SW 1271 (cell line): ENCODE measurements around the gene KCNMA1.
A peak's percentile ranks its signal among the peaks of the same experiment; 100 is the strongest.

Experiments used
- DNase-seq, 2 experiments: peaks; one replicate each; lab custom pipeline; 2025; lab: John Stamatoyannopoulos, UW

Gene KCNMA1

DNA sequence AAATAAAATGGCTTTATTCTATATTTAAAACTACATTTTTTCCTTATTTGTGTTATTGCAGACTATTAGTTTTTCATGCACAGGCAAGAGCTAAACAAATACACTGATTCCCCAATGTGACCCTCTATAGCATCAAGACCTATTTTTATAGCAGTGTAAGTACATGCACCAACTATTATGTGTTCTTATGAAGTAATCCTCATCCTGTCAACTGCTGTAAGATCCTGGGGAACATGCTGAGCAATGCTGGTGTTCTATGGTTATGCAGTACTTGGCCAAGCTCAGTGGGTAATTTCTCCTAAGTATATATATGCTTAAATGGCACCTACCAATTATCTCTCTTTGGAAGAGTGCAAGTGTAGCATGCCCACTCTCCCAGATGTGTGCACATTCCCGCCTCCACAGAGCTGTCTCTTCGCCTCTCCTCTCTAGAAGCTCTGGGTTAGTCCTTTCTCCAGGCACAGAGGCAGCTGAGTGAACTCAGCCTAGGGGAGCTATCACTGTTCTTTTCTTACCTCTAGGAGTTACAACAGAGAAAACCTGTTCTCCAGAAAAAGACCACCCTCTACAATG lies 428.8 kb downstream of the KCNMA1 start:
- no peak for DNase-seq

DNA sequence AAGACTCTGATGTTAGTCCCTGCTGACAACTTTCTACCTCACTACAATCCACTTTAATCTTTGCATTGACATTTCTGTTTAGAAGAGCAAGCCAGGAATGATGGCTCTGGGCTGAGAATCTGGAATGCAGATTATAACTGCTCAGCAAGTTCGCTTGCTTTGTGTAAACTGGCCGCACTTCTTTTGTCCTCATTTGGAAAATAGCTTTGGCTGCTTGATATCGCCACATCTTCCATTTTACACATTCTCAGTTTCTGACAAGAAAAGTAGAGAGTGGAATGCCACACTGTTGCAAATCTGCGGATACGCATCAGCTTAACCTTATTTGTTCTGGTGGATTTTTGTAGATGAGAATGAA lies 429.8 kb downstream of the KCNMA1 start:
- no peak for DNase-seq

DNA sequence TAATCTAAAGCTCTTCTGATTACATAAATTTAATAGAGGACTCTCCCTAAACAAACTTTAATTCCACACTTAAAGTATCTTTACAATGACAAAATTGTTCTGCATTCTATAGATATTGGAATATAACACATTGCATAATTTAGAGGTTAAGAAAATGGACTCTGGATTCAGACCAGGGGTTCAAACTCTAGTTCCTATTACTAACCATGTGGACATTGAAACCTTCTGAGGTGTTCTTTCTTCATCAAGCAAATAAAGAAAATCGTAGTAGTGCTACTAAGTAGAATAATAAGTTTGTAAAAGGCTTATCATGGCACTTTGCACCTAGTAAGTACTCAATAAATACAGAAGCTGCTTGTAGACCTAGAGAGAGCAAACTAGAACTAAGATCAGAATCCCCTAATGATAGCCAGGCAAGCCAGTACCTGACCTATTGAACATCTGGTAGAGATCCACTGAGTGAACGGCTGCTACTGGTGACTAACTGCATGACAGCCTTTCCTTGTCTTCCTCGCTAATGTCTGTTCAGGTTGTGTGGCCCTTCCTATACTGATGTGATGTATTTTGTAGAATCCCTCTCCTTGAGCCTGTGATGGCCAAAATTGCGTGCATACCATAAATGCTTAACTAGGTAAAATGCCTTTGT lies 430.3 kb downstream of the KCNMA1 start:
- no peak for DNase-seq

DNA sequence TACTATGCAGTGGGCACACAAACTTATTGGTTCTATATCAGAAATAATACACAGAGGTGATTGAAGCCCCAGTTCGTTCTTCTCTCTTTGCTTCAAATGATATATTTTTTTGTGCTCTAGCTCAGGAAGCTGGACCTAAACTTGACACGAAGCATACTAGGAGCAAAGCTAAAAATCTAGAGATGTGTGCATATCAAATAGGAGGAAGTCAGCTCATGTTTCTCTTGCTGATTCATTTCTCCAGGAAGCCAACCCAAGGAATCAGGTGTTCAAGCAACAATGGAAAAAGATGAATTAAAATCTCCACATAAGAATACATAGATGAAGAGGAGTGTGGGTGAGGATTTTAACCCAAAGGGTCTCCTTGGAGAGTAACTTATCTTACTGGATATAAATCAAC lies 432.5 kb downstream of the KCNMA1 start:
- DNase-seq, result no peak

DNA sequence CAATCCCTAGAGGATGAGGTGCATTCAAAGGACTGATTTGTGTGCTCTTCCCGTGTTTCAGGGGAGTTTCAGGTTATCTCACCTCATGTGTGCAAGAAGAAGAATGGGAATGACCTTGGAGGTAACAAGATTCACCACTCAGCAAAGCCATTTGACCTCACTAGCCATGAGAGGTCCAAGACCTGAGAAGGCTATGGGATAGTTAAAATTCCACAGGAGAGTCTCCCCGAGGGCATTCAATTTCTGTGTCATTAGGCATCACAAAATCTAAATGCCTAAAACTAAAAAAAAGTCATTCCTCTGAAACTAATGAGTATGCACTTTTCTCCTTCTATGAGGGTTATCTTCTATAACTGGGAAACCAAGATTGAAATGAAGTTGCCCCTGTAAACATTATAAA lies 433.4 kb downstream of the KCNMA1 start:
- no peak for DNase-seq

DNA sequence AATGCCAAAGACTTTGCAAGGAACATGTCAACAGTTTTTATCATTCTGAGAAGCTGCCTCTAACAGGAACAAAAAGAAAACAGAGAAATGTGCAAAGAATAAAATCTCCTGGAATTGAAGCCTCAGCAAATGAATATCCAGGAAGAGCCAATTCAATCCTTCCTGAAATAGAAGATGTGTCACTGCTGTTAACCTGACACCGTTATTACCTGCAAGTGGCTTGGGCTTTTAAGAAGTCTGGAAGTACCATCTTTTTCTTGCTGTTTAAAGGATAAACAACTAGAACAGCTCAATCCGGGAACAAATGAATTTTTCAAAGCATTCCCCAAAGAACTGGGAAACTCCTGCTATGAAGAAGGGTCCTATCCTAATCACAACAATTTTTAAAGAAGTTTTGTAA lies 434.8 kb downstream of the KCNMA1 start:
- no peak for DNase-seq

DNA sequence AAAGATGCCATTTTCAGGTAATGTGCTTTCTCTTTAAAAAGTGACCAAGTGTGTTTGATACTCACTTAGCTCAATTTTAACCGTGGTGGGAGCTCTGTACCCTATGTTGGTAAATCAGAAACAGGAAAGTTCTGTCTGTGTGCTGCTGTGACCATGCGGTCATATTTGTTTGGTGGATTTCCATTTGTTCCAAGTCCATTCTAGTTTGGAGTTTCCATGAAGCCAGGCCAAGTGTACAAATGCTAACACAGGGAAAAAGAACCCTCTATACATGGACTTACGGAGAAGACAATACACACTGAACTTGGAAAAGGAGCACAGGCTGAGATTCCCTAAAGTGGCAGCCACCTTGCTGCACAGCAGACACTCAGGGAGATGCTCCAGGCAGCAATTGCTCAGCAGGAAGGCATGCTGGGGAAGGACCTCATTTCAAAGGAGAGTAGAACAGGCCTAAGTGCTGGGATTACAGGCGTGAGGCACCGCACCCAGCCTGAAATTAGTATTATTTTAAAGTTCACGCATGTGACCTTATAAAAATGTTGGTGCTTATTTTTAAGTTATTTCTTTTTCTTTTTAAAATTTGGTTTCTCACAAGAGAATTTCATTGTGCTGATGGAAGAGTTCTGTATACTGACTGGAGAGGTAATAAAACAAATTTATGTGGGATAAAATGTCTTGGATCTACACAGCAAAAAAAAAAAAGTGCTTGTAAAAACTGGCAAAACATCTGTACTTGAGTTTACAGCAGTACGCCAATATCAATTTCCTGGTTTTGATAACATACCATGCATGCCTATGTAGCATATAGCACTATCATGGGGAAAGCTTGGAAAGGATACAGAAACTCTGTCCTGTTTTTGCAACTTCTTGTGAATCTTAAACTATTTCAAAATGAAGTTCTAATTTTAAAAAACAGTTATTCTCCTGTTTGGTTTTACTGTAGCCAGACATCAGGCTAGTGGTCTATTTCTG lies 436.2 kb downstream of the KCNMA1 start:
- DNase-seq, result no peak

DNA sequence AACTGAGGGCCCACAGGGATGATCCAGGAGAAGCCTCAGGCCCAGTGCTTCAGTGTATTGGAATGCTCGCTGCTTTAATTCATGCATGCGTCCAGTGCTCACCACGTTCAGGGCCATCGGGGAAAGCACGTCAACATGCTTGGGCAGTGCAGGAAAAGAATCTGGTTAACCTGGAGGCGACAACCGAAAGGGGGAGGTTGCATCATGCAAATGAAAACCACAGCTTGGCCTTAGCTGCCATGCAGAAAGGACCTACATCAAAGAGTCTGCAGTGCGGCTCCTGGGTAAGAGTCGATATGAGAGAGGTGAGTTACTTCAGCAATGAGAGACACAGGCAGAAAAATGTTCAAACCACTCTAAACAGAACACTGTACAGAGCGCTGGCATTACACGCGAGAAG lies 440.1 kb downstream of the KCNMA1 start:
- DNase-seq, result no peak

DNA sequence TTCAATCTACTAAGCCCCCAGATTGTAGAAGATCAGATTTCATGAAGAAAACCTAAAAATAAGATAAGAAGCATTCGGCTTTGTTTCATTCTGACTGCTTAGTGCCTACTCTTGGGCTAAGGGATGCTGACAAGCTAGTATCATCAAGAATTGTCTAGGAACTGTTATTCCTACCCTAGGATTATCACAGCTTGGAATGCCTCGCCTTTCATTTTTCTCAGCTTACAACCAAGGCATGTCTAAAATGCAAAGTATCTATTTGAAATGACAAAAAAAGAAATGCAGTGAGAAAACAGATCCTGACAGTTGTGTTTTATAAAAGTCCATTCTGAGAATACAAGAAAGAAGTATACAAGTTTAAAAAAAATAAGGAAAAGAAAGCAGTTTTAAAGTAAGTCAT lies 441.0 kb downstream of the KCNMA1 start:
- DNase-seq, result no peak

DNA sequence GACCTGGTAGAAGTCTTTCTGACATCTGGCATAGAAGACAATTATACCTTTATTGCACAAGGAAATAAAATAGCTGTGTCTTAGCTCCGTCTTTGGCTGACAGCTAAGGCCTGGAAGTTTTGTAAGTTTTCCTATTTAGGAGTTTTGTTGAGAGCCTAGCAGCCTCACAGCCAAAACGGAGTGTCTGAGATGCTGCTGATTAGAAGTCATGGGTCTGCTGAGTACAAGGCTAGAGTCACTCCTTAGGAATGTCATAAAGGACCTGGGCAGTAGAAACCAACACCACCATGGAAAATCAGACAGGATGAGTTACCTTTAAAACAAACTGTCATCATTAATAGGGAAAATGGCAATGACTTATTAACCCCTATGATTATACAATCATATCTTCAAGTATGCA lies 442.5 kb downstream of the KCNMA1 start:
- DNase-seq, result peak in 1 of 2 experiments; percentile 34

DNA sequence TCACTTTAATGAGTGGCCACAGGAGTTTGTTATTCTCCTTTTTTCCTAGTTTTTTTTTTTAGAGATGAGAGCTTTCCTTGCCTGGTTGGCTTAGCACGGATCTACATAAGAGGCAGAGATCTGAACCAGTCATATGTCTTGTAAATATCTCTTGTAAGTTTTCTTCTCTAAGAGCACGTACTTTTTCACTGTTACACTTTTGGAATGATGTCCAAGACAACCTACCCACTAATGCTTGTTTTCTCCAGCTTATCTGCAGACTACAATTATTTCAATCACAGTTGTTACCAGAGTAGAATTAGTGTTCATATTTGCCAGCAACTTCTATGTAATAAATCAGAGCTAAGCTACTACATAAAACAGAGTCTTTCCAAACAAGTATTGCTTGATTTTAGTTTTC lies 444.6 kb downstream of the KCNMA1 start:
- DNase-seq, result no peak

DNA sequence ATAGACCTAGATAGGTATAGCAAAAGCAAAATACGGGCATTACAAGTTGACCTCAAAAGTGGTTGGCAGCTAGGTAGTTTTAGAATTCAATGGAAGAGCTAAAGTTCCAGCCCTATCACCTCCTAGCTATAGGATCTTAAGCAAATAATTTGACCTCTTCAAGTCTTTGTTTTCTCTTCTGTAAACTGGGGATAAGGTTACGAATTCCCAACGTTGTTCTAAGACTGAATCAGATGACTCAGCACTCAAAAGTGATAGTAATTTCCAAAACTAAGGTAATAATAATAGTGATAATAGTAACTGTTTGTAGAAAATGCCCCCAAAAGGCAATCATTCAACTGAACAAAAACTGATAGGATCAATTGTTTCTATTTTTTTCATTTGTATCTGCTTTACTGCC lies 445.2 kb downstream of the KCNMA1 start:
- no peak for DNase-seq

DNA sequence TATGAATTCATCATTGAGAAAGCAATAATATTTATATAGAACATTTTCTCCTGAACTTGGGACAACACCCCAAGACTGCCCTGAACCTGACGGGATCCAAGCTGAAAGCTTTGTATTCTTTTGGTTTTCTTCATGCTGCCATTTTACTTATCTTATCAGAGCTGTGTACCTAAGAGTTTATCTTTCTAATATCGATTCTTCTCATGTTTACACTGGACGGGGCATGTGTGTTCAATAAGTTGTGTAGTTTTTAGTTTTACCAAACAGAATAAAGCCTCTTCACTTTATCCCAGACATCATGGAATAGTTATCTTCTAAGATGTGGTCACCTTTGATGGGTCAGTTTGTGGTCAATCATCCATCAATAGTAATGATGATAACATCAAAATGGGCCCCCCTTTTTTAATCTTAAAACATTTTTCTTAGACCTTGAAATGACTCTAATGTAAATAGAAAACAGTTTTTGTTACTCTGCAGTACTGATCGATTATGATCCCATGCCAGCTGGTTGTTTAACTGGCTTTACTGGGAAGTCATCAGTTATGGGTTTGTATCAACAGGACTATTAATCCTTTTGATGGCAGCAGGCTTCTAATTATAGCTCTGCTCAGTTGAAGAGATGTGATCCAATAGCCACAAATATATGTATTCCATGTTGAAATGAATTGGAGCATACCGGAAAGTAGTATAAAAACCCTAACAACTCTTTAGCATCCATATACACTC lies 446.1 kb downstream of the KCNMA1 start:
- no peak for DNase-seq

DNA sequence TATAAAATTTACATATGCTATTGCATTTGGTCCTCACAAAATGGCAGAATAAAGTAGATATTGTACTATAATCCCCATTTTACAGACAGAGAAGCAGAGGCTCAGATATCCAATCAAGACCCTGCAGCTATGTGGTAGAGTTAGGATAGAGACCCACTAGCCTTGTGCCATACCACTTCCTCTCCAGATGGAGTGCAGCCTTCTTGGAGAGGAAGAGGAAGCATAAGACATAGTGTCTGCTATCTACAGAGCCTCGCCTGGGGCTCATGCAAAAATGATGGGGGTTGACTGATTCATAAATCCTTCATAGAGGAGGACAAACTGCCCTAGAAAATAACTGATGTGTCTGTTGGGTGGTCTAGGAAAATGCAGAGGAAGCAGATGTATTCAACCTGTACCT lies 447.3 kb downstream of the KCNMA1 start:
- no peak for DNase-seq

DNA sequence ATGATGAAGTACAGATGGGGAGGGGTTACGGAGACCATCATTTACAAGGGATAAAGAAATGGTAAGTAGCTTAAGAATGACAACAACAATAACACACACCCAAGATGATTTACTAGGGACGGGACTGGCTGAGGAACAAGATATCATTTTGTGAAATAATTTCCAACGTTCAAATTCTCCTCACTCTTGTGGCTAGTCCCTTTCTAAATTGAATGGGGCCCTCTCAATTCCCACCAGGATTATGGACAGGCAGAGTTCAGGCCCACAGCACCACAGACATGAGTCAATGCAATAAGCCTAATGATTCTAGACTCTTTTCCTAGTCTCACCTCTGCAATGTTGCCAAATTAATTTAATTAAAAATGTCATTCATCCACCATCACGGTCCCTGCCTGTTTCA lies 448.1 kb downstream of the KCNMA1 start:
- DNase-seq, result no peak

DNA sequence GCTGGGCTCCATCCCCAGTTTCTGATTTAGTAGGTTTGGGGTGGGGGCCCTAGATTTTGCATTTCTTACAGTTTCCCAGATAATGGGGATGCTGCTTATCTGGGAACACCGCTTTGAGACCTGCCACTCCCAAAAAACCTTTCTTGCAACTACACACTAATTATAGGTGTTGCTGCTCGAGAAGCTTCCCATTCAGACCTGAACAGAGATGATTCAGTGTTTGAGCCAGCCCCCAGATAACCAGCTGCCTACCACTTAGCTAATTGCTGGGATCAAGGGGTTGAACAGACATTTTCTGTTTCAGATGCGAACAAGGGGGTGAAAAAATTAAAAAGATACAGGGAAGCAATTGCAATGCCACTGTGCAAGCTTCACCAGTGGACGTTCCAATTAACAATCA lies 448.5 kb downstream of the KCNMA1 start:
- DNase-seq, result no peak

DNA sequence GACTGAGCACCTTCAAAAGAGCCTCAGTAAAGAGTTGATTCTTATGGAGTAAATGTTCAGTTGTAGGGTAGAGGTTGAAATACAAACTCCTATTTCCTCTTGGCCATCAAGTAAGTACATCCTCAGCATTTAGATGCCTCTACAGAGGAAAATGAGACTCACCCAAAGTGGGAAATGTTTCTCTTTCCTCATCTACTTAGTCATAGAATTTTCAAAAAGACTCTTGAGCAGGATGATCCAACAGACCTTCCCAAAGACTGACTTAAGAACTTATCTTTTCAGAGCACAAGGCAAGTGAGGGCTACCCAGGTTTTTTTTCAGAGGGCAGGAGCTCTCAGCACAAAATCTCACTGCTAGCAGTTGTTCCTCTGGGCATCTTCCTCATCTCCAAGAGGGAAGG lies 449.1 kb downstream of the KCNMA1 start:
- DNase-seq, result no peak

DNA sequence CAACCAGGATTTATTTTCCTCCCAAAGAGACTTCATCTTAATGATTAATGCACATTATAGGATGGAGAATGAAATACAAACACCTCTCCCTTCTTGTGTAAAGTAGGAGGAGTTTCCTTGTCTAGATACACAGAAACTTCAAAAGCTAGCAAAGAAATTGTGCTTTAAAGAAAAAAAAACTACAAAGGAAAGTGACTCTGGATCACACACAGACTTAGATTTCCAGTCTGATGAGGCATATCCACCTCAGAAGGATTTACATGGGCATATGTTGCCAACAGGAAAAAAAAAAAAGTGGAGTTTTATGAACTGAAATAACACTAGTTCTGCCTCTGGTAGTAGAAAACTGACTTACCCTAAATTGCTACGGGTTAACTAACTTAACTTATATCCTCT lies 449.6 kb downstream of the KCNMA1 start:
- no peak for DNase-seq

DNA sequence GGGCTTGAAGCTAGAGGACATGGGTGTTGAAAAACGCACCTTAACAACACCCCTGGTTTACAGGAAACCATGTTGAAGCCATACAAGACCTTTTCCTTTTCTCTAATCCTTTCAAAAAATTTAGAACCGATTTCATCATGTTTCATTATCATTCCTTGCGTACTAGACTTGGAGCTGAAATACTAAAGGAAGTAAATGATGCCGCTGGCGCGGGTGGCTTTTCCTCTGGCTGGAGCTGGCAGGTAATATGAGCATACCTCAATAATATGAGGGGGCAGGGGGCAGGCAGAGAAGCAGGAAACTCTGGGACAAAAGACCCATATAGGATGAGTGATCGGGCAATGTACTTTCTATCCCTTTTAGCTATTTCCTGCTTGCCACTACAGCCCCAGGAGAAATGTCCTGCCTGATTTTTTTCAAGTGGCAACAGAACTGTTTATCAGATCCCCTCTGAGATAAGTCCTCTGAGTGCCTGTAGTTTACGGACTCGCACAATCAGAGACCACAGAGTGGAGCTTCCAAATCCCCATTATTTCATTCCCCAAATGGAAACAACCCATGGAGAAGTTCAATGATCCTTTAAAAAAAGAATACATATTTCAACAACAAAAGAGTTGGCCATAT lies 450.1 kb downstream of the KCNMA1 start:
- DNase-seq, result no peak

DNA sequence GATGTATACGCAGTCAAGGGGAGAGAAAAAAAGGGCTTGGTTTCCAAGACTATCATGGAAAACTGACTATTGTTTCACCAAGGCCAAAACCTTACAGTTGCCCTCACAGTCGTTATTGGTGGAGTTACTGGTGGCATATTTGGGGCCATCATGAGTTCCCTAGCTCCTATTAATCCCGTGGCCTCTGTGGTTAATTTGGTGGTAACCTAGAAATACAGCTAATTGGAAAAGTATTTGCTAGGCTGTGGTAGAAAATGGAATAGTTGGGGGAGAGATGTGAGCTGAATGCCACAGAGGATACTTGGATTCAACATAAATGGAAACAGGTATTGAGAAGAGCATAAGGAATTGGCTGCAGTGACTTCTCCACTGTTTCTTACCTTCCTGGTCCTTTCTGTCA lies 450.7 kb downstream of the KCNMA1 start:
- DNase-seq, result no peak

DNA sequence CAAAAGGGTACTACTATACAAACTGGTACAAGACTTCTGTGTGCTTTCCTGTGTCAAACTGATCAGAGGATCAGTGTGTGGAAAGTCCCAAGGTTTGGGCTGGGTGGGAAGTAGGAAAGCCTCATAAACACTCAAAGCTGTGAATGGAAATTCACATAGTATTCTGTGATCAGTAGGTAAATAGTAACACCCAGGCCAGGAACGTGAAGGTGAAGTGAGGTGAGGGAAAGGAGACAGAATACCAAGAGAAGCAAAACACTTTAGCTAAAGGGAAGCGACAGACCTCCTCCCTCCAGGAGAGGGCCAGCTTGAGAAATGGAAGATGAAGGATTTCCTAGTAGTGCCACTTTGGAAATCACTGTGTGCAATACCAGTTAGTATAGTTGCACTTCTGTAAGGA lies 451.9 kb downstream of the KCNMA1 start:
- no peak for DNase-seq

DNA sequence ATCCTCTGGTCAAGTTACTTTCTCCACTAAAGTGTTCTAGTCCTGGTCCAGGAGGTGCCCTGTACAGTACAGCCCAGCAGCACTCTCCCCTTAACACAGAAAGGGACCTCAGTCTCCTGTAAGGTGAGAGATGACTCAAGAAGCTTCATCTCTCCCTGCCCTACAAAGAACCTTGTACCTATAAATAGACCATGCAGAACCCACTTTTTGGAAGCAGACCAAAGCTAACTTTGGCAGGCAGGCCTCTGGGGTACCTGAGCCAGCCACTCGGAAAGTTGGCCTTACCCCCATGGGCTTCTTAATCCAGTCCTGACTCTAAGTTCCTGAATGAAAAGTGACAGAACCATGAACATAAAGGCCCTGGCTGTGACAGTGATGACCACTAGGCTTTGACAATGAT lies 454.8 kb downstream of the KCNMA1 start:
- DNase-seq, result no peak
